Panc1 (cell line): Measurements from ENCODE around the gene TENT4B.
"Not testable (repeated sequence)": the region's sequence is repeated elsewhere in the genome, so short reads cannot be mapped to it uniquely, and the experiment has no call there.

Experiments
- POLR2AphosphoS5 ChIP-seq: IDR thresholded peaks from 2 replicates; pipeline ENCODE4 v1.6.1; 2012; ENCODE audit warnings: mild to moderate bottlenecking, low read depth, low read length, moderate library complexity
- TCF7L2 ChIP-seq: IDR thresholded peaks from 2 replicates; pipeline ENCODE4 v1.6.1; 2011; ENCODE audit warnings: mild to moderate bottlenecking, low read depth, low read length, inconsistent platforms
- TF ChIP-seq, protein P1 (sequence below): fragments of 450-650 bp; IDR thresholded peaks from 2 replicates; pipeline ENCODE4 v1.5.1; 2017; ENCODE audit warnings: mild to moderate bottlenecking
- TF ChIP-seq, protein P2 (sequence below), 2 experiments: IDR thresholded peaks; 2 replicates each; pipeline ENCODE4 v1.6.1; 2011 to 2012; ENCODE audit warnings: low read depth in 2 of 2, control low read depth in 1 of 2, low read length in 1 of 2, mild to moderate bottlenecking in 1 of 2, moderate library complexity in 1 of 2; ENCODE audit not compliant: insufficient read depth in 1 of 2

DNA sequence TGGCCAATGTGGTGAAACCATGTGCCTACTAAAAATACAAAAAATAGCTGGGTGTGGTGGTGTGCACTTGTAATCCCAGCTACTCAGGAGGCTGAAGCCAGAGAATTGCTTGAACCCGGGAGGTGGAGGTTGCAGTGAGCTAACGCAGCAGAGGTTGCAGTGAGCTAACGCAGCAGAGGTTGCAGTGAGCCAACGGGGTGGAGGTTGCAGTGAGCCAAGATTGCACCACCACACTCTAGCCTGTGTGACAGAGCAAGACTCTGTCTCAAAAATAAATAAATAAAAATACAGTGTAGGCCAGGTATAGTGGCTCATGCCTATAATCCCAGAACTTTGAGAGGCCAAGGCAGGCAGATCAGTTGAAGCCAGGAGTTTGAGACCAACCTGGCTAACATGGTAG is 18.7 kb downstream of the TENT4B start:
- TF ChIP-seq, protein P1, sequence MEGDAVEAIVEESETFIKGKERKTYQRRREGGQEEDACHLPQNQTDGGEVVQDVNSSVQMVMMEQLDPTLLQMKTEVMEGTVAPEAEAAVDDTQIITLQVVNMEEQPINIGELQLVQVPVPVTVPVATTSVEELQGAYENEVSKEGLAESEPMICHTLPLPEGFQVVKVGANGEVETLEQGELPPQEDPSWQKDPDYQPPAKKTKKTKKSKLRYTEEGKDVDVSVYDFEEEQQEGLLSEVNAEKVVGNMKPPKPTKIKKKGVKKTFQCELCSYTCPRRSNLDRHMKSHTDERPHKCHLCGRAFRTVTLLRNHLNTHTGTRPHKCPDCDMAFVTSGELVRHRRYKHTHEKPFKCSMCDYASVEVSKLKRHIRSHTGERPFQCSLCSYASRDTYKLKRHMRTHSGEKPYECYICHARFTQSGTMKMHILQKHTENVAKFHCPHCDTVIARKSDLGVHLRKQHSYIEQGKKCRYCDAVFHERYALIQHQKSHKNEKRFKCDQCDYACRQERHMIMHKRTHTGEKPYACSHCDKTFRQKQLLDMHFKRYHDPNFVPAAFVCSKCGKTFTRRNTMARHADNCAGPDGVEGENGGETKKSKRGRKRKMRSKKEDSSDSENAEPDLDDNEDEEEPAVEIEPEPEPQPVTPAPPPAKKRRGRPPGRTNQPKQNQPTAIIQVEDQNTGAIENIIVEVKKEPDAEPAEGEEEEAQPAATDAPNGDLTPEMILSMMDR = not testable (repeated sequence)
- not testable (repeated sequence) for TF ChIP-seq POLR2AphosphoS5, TCF7L2
- TF ChIP-seq, protein P2, sequence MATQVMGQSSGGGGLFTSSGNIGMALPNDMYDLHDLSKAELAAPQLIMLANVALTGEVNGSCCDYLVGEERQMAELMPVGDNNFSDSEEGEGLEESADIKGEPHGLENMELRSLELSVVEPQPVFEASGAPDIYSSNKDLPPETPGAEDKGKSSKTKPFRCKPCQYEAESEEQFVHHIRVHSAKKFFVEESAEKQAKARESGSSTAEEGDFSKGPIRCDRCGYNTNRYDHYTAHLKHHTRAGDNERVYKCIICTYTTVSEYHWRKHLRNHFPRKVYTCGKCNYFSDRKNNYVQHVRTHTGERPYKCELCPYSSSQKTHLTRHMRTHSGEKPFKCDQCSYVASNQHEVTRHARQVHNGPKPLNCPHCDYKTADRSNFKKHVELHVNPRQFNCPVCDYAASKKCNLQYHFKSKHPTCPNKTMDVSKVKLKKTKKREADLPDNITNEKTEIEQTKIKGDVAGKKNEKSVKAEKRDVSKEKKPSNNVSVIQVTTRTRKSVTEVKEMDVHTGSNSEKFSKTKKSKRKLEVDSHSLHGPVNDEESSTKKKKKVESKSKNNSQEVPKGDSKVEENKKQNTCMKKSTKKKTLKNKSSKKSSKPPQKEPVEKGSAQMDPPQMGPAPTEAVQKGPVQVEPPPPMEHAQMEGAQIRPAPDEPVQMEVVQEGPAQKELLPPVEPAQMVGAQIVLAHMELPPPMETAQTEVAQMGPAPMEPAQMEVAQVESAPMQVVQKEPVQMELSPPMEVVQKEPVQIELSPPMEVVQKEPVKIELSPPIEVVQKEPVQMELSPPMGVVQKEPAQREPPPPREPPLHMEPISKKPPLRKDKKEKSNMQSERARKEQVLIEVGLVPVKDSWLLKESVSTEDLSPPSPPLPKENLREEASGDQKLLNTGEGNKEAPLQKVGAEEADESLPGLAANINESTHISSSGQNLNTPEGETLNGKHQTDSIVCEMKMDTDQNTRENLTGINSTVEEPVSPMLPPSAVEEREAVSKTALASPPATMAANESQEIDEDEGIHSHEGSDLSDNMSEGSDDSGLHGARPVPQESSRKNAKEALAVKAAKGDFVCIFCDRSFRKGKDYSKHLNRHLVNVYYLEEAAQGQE (IDR thresholded peaks at IDR 0.05; ENCODE audit: insufficient read depth in 1 of 2, low read depth in 2 of 2, low read length in 1 of 2) = not testable (repeated sequence)
